Fibroblast of mammary gland (primary cell): ENCODE measurements around the gene RUNX3.

ENCODE experiments used
- DNase-seq: peaks from one replicate; pipeline ENCODE4 v3.0.0-alpha.2; 2010; ENCODE audit warnings: low read depth
- H3K4me3 ChIP-seq: 2 replicates; pipeline ENCODE4 v1.5.1; 2011; ENCODE audit warnings: low read depth, mild to moderate bottlenecking, low read length, moderate library complexity; ENCODE audit not compliant: control insufficient read depth
- TF ChIP-seq, protein P1 (sequence below): conservative IDR thresholded peaks from 2 replicates; pipeline ENCODE4 v1.5.1; 2011; ENCODE audit warnings: low read depth, low read length, inconsistent platforms; ENCODE audit not compliant: control insufficient read depth, insufficient read depth

Gene RUNX3

GRCh38 chr1:24859063-24860010, 70.7 kb downstream of the RUNX3 start:
- DNase-seq, result no peak
- TF ChIP-seq, protein P1, sequence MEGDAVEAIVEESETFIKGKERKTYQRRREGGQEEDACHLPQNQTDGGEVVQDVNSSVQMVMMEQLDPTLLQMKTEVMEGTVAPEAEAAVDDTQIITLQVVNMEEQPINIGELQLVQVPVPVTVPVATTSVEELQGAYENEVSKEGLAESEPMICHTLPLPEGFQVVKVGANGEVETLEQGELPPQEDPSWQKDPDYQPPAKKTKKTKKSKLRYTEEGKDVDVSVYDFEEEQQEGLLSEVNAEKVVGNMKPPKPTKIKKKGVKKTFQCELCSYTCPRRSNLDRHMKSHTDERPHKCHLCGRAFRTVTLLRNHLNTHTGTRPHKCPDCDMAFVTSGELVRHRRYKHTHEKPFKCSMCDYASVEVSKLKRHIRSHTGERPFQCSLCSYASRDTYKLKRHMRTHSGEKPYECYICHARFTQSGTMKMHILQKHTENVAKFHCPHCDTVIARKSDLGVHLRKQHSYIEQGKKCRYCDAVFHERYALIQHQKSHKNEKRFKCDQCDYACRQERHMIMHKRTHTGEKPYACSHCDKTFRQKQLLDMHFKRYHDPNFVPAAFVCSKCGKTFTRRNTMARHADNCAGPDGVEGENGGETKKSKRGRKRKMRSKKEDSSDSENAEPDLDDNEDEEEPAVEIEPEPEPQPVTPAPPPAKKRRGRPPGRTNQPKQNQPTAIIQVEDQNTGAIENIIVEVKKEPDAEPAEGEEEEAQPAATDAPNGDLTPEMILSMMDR, result no peak
- H3K4me3 ChIP-seq, result no peak overlapping the region

DNA sequence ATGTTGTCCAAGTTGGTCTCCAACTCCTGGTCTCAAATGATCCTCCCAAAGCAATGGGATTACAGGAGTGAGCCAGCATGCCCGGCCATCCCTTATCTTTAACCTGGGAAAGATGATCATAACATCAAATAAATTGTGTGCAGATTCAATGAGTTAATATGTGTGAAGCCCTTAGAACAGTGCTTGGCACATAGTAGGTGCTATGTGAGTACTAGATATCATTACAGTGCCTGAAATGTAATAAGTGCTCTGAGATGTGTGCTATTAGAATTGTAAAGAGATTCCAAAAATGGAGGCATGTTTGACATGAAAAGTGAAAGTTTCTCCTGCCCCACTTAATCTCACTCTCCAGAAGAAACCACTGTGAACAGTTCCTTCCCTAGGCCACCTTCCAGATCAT, 71.8 kb downstream of the RUNX3 start:
- TF ChIP-seq, protein P1, result no peak
- H3K4me3 ChIP-seq, result no peak overlapping the region
- DNase-seq, result no peak

DNA sequence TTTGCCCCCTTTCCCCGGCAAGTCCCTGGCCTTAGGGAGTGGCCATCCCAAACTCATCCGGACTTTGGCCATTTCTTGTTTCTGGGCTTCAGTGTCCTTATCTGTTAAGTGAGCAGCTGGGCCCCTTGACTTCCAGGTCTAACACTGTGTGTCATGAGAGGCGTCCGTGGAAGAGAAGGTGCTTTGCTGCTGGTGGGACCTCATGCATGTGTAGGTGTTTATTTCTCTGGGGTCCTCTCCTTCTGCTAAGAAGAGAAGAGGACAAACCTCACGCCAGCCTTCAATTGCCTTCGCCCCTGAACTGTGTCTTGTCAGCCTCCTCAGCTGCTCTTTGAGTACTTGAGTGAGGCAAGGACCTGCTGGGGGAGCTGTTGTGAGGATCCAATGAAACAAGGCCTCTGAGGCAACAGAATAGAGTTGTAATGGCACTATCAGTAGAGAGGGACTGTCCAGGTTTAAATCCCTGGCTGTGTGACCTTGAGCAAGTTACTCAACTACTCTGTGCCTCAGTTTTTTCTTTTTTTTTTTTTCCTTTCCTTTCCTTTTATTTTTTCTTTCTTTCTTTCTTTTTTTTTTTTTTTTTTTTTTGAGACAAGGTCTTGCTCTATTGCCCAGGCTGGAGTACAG, 72.5 kb downstream of the RUNX3 start:
- TF ChIP-seq, protein P1, result no peak
- H3K4me3 ChIP-seq, result no peak overlapping the region
- DNase-seq, result no peak

- H3K4me3 ChIP-seq, result no peak overlapping the region
- TF ChIP-seq, protein P1, result no peak
- no peak for DNase-seq
Measured at GRCh38 chr1:24856787-24857506, 73.1 kb downstream of the RUNX3 start.

DNA sequence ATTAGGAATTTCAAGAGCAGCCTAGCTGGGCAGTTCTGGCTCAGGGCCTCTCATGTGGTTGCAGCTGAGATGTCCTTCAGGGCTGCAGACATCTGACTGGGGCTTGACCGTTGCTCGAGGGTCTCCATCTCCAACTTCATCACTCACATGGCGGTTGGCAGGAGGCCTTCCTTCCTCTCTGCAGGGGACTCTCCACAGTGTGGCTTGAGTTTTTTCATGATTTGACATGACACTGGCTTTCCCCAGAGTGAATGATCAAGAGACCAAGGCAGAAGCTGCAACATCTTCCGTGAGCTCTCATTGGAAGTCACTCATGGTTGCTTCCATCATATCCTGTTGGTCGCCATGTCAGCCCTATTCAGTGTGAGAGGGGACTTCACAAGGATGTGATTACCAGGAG, 74.6 kb downstream of the RUNX3 start:
- H3K4me3 ChIP-seq, result no peak overlapping the region
- DNase-seq, result no peak
- TF ChIP-seq, protein P1, result no peak

GRCh38 chr1:24853649-24854048, 76.4 kb downstream of the RUNX3 start:
- H3K4me3 ChIP-seq, result no peak overlapping the region
- TF ChIP-seq, protein P1, result no peak
- no peak for DNase-seq
